RWPE1 (cell line): ENCODE data around the gene MID1.

ENCODE experiments used
- CTCF ChIA-PET: fragments of 350-600 bp; sonication (Branson Sonifier 250); formaldehyde crosslinking; extraction: SDS; loops from one replicate; lab custom pipeline; 2021; lab: Yijun Ruan, JAX
- POLR2A ChIA-PET: fragments of 400-600 bp; formaldehyde crosslinking; extraction: SDS; loops from one replicate; lab custom pipeline; 2020; ENCODE audit warnings: antibody characterized with exemption; ENCODE audit not compliant: low non-redundant PET; lab: Yijun Ruan, JAX
- DNase-seq: peaks from one replicate; pipeline ENCODE4 v3.0.0; 2012; ENCODE audit warnings: low spot score
- H3K27ac ChIP-seq: fragments of 450-650 bp; 2 replicates; pipeline ENCODE4 v1.5.1; 2017
- TF ChIP-seq, protein P1 (sequence below): fragments of 450-650 bp; conservative IDR thresholded peaks from 2 replicates; pipeline ENCODE4 v1.5.1; 2017; ENCODE audit warnings: low read depth, mild to moderate bottlenecking

Gene MID1

GRCh38 chrX:10514891-10515290 is 105.5 kb downstream of the MID1 start:
- TF ChIP-seq, protein P1, sequence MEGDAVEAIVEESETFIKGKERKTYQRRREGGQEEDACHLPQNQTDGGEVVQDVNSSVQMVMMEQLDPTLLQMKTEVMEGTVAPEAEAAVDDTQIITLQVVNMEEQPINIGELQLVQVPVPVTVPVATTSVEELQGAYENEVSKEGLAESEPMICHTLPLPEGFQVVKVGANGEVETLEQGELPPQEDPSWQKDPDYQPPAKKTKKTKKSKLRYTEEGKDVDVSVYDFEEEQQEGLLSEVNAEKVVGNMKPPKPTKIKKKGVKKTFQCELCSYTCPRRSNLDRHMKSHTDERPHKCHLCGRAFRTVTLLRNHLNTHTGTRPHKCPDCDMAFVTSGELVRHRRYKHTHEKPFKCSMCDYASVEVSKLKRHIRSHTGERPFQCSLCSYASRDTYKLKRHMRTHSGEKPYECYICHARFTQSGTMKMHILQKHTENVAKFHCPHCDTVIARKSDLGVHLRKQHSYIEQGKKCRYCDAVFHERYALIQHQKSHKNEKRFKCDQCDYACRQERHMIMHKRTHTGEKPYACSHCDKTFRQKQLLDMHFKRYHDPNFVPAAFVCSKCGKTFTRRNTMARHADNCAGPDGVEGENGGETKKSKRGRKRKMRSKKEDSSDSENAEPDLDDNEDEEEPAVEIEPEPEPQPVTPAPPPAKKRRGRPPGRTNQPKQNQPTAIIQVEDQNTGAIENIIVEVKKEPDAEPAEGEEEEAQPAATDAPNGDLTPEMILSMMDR: no peak
- DNase-seq: no peak
- no peak overlapping the region for H3K27ac ChIP-seq
- ChIA-PET POLR2A (no interaction called here), CTCF (no interaction called here)

GRCh38 chrX:10513974-10514373 is 106.4 kb downstream of the MID1 start:
- no peak overlapping the region for H3K27ac ChIP-seq
- no peak for DNase-seq
- ChIA-PET CTCF (no interaction called here), POLR2A (no interaction called here)
- TF ChIP-seq, protein P1: no peak

DNA sequence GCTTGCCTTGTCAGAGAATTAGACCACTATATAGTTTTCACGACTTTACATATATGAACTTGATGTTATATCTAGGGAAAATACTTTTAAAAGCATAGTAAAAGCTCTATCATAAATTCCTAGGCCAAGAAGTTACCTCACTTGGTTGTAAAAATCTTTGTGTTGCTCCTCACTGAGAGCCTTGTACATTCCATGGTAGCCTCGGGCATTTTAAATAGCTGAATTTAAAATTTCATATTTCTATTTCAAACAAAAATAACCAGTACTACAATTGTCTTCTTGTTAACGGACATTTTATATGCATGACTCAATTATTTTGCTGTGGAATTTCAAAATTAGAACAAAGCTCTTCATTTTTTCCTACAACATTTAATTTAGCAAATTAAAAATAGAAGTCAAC is 107.6 kb downstream of the MID1 start:
- ChIA-PET CTCF (no interaction called here), POLR2A (no interaction called here)
- DNase-seq: no peak
- H3K27ac ChIP-seq: no peak overlapping the region
- TF ChIP-seq, protein P1: no peak

DNA sequence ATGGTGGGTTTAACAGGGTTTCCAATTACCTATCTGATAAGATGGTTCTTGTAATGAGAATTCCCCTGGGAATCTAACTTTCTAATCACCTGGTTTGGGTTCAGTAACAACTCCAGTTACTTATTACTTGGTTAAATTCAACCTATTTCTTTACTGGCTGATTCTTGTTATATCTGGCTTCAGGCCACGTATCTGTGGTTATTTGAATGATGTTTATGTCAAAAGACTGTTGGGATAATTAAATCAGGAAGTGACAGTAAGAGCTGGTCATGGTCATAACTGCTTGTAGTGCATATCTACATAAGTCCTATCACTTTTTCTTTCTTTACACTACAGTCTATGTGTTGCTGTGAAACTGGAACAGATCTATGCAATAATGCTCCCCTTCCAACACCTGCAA is 108.1 kb downstream of the MID1 start:
- H3K27ac ChIP-seq: no peak overlapping the region
- DNase-seq: no peak
- TF ChIP-seq, protein P1: no peak
- ChIA-PET POLR2A (no interaction called here), CTCF (no interaction called here)

DNA sequence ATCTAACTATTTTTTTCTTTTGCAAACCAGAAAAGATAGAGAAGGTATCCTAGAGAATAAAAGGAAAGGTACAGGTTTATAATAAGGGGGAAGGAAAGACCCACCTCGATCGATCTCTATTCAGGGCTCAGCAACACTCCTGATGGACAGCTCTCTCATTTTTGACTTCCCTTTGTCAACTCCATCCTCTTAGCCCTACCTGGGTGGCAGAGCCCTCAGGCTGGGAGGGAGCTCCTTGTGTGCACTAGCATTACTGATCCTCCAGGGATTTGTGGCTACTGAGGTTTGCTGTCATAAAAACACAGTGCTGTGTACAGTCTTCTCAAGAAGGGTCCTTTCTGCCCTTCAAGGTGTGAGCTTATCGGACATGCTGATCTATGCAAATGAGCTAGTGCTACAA is 111.0 kb downstream of the MID1 start:
- no peak overlapping the region for H3K27ac ChIP-seq
- ChIA-PET POLR2A (no interaction called here), CTCF (no interaction called here)
- DNase-seq: no peak
- TF ChIP-seq, protein P1: no peak

DNA sequence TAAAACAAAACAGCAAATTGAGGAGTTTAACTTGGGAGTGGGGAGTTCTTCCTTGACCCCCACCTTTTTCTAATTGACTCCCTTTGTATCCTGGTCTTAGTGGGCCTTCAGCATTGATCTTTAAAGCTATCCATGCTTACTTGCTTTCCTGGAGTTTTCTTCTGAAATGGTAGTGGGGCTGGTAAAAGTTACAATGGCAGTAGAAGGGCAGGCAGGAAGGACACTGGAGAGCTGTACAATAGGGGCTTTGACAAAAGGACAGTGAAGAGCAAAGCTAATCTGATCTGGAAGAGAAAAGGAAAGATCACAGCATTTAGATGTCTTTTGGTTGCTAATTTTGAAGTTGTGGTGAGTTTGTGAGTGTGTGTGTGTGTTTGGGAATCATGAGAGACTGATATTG is 111.5 kb downstream of the MID1 start:
- POLR2A ChIA-PET: no interaction called here
- TF ChIP-seq, protein P1: no peak
- DNase-seq: no peak
- CTCF ChIA-PET: no interaction called here
- no peak overlapping the region for H3K27ac ChIP-seq

GRCh38 chrX:10507876-10508275 is 112.5 kb downstream of the MID1 start:
- no peak for DNase-seq
- ChIA-PET CTCF (no interaction called here), POLR2A (no interaction called here)
- H3K27ac ChIP-seq: no peak overlapping the region
- TF ChIP-seq, protein P1: no peak
